SJCRH30 (cell line): ENCODE results near the gene CACNA1F. TPM values are rescaled to one million over a fixed set of nuclear protein-coding genes. Genes with fewer than 3 reads are reported as not detected.

ENCODE experiments used
- DNase-seq, 2 experiments: peaks; one replicate each; pipeline ENCODE4 v3.0.0-alpha.2; 2015 to 2020
- H3K27ac ChIP-seq: fragments of 250-450 bp; sonication (Bioruptor Pico); 2 replicates; pipeline ENCODE4 v1.5.1; 2020; ENCODE audit warnings: mild to moderate bottlenecking, moderate library complexity
- H3K27me3 ChIP-seq: fragments of 250-450 bp; sonication (Bioruptor Pico); 2 replicates; pipeline ENCODE4 v1.5.1; 2020; ENCODE audit warnings: mild to moderate bottlenecking, moderate library complexity
- H3K36me3 ChIP-seq: fragments of 250-450 bp; sonication (Bioruptor Pico); 2 replicates; pipeline ENCODE4 v1.5.1; 2020; ENCODE audit warnings: mild to moderate bottlenecking, moderate library complexity
- H3K4me1 ChIP-seq: fragments of 250-450 bp; sonication (Bioruptor Pico); 2 replicates; pipeline ENCODE4 v1.5.1; 2020; ENCODE audit warnings: mild to moderate bottlenecking, moderate library complexity
- H3K4me3 ChIP-seq: fragments of 250-450 bp; sonication (Bioruptor Pico); 2 replicates; pipeline ENCODE4 v1.5.1; 2020; ENCODE audit warnings: mild to moderate bottlenecking, moderate library complexity
- H3K9me3 ChIP-seq: fragments of 250-450 bp; sonication (Bioruptor Pico); replicated peaks from 2 replicates; pipeline ENCODE4 v1.5.1; 2020; ENCODE audit warnings: mild to moderate bottlenecking, moderate library complexity
- total RNA-seq: library from RNA; depleted of rRNA; stranded (reverse); fragments of >200 nt; shearing (Covaris generic); gene quantifications from 2 replicates; pipeline ENCODE4 v1.2.3, GENCODE V29; 2014

The CACNA1F gene
- total RNA-seq, 1 experiment from 2014 or later = not detected

- no peak for DNase-seq
- Histone ChIP-seq H3K27me3 (no peaks in the 10 kb centered on the region), H3K4me3 (no peak overlapping the region), H3K27ac (no peak overlapping the region), H3K9me3 (no peaks in the 10 kb centered on the region), H3K36me3 (no peaks in the 10 kb centered on the region), H3K4me1 (no peaks in the 10 kb centered on the region)
These were observed 29.6 kb downstream of the CACNA1F start for GRCh38 chrX:49203536-49203935.

GRCh38 chrX:49202022-49202421, 31.1 kb downstream of the CACNA1F start:
- Histone ChIP-seq H3K9me3 (no peaks in the 10 kb centered on the region), H3K4me1 (no peaks in the 10 kb centered on the region), H3K27ac (no peak overlapping the region), H3K4me3 (no peak overlapping the region), H3K27me3 (no peaks in the 10 kb centered on the region), H3K36me3 (no peaks in the 10 kb centered on the region)
- no peak for DNase-seq

GRCh38 chrX:49199906-49200771, 33.0 kb downstream of the CACNA1F start, which contains the start of gene SYP:
Gene SYP (minus strand): TSS chrX:49200193. CDS start chrX:49200186, 7 bp downstream.
- Histone ChIP-seq H3K27ac (no peak within 1 kb of the TSS), H3K36me3 (no peaks in the 10 kb centered on the region), H3K4me3 (peak within 1 kb of the TSS; percentile 43), H3K4me1 (no peaks in the 10 kb centered on the region), H3K9me3 (no peaks in the 10 kb centered on the region), H3K27me3 (no peaks in the 10 kb centered on the region)
- DNase-seq = peak; percentile 83

GRCh38 chrX:49199315-49199595, 33.9 kb downstream of the CACNA1F start:
- Histone ChIP-seq H3K36me3 (no peaks in the 10 kb centered on the region), H3K27me3 (no peaks in the 10 kb centered on the region), H3K4me3 (no peak overlapping the region), H3K9me3 (no peaks in the 10 kb centered on the region), H3K27ac (no peak overlapping the region), H3K4me1 (no peaks in the 10 kb centered on the region)
- DNase-seq = no peak

- Histone ChIP-seq H3K4me1 (no peaks in the 10 kb centered on the region), H3K27ac (no peak overlapping the region), H3K9me3 (no peaks in the 10 kb centered on the region), H3K27me3 (no peaks in the 10 kb centered on the region), H3K4me3 (no peak overlapping the region), H3K36me3 (no peaks in the 10 kb centered on the region)
- no peak for DNase-seq
These were observed 34.4 kb downstream of the CACNA1F start for GRCh38 chrX:49198540-49199314.

- no peak overlapping the region for H3K4me3 ChIP-seq
These were observed 35.5 kb downstream of the CACNA1F start for GRCh38 chrX:49197543-49198087.

GRCh38 chrX:49193542-49193964, 39.6 kb downstream of the CACNA1F start:
- Histone ChIP-seq H3K27me3 (no peaks in the 10 kb centered on the region), H3K9me3 (no peaks in the 10 kb centered on the region), H3K27ac (no peak overlapping the region), H3K36me3 (no peaks in the 10 kb centered on the region), H3K4me3 (no peak overlapping the region), H3K4me1 (no peaks in the 10 kb centered on the region)
- DNase-seq = no peak

More at GRCh38 chrX:49197543-49198087, 35.5 kb downstream of the CACNA1F start:
- no peaks in the 10 kb centered on the region for H3K36me3 ChIP-seq
- no peak overlapping the region for H3K27ac ChIP-seq
- no peak for DNase-seq
- no peaks in the 10 kb centered on the region for H3K4me1 ChIP-seq
- H3K9me3 ChIP-seq = no peaks in the 10 kb centered on the region
- H3K27me3 ChIP-seq = no peaks in the 10 kb centered on the region

GRCh38 chrX:49192722-49193328, 40.3 kb downstream of the CACNA1F start:
- H3K27me3 ChIP-seq = no peaks in the 10 kb centered on the region
- no peaks in the 10 kb centered on the region for H3K4me1 ChIP-seq
- H3K36me3 ChIP-seq = no peaks in the 10 kb centered on the region
- no peaks in the 10 kb centered on the region for H3K9me3 ChIP-seq
- DNase-seq = peak in 1 of 2 experiments; percentile 24
- no peak overlapping the region for H3K27ac ChIP-seq
- no peak overlapping the region for H3K4me3 ChIP-seq

- DNase-seq = peak in 1 of 2 experiments; percentile 18
- Histone ChIP-seq H3K27ac (peak overlapping the region; percentile 27; the same call in 1 of the 2 replicates), H3K4me1 (no peaks in the 10 kb centered on the region), H3K36me3 (no peaks in the 10 kb centered on the region), H3K4me3 (peak overlapping the region; percentile 74), H3K27me3 (no peaks in the 10 kb centered on the region), H3K9me3 (no peaks in the 10 kb centered on the region)
These were observed 41.5 kb downstream of the CACNA1F start for GRCh38 chrX:49191574-49192011.

- DNase-seq = peak; percentile 91 to 94
- no peaks in the 10 kb centered on the region for H3K9me3 ChIP-seq
- H3K4me1 ChIP-seq = no peaks in the 10 kb centered on the region
- H3K36me3 ChIP-seq = no peaks in the 10 kb centered on the region
- H3K27ac ChIP-seq = peak overlapping the region; percentile 27; the same call in 1 of the 2 replicates
- H3K27me3 ChIP-seq = no peaks in the 10 kb centered on the region
- peak overlapping the region; percentile 74 for H3K4me3 ChIP-seq
These were observed 42.1 kb downstream of the CACNA1F start for GRCh38 chrX:49190821-49191573.

GRCh38 chrX:49189606-49190005, 43.5 kb downstream of the CACNA1F start:
- Histone ChIP-seq H3K27me3 (no peaks in the 10 kb centered on the region), H3K27ac (no peak overlapping the region), H3K9me3 (no peaks in the 10 kb centered on the region), H3K36me3 (no peaks in the 10 kb centered on the region), H3K4me3 (no peak overlapping the region), H3K4me1 (no peaks in the 10 kb centered on the region)
- DNase-seq = no peak

- no peak for DNase-seq
- H3K27me3 ChIP-seq = no peaks in the 10 kb centered on the region
These were observed 44.6 kb downstream of the CACNA1F start for GRCh38 chrX:49188468-49189076.

GRCh38 chrX:49187526-49187925, 45.6 kb downstream of the CACNA1F start:
- Histone ChIP-seq H3K27me3 (no peaks in the 10 kb centered on the region), H3K4me3 (no peak overlapping the region), H3K36me3 (no peaks in the 10 kb centered on the region), H3K9me3 (no peaks in the 10 kb centered on the region), H3K27ac (no peak overlapping the region), H3K4me1 (no peaks in the 10 kb centered on the region)
- DNase-seq = no peak

More at GRCh38 chrX:49188468-49189076, 44.6 kb downstream of the CACNA1F start:
- Histone ChIP-seq H3K4me3 (no peak overlapping the region), H3K36me3 (no peaks in the 10 kb centered on the region), H3K27ac (no peak overlapping the region), H3K9me3 (no peaks in the 10 kb centered on the region), H3K4me1 (no peaks in the 10 kb centered on the region)

- Histone ChIP-seq H3K27me3 (no peaks in the 10 kb centered on the region), H3K9me3 (no peaks in the 10 kb centered on the region), H3K4me1 (no peaks in the 10 kb centered on the region), H3K4me3 (no peak overlapping the region), H3K36me3 (no peaks in the 10 kb centered on the region), H3K27ac (no peak overlapping the region)
- no peak for DNase-seq
These were observed 46.1 kb downstream of the CACNA1F start for GRCh38 chrX:49187028-49187394.
